Caco-2 (cell line): Measurements from ENCODE around the gene ADAMTS13. TPM values are rescaled to one million over a fixed set of nuclear protein-coding genes. Genes with fewer than 3 reads are reported as not detected.

Experiments
- BruUV-seq: library from RNA; stranded (reverse); fragments of 400-500 nt; replicated peaks from 2 replicates; lab custom pipeline; 2021; lab: Mats Ljungman, UMichigan
- CTCF ChIA-PET: fragments of 300-600 bp; sonication (Branson Sonifier 250); formaldehyde crosslinking; loops from one replicate; lab custom pipeline; 2022; ENCODE audit warnings: antibody characterized with exemption; lab: Charles Lee
- POLR2A ChIA-PET: fragments of 300-600 bp; sonication (Branson Sonifier 250); formaldehyde crosslinking; loops from one replicate; lab custom pipeline; 2022; ENCODE audit warnings: antibody characterized with exemption; lab: Charles Lee
- DNase-seq, 2 experiments: peaks; one replicate each; pipeline versions ENCODE4 v3.0.0 to v3.0.0-alpha.2; 2020 to 2022
- H3K27me3 ChIP-seq: replicated peaks from 2 replicates; pipeline ENCODE4 v1.6.0; 2011; ENCODE audit warnings: low read length; ENCODE audit not compliant: control insufficient read depth, insufficient read depth
- H3K36me3 ChIP-seq: 2 replicates; pipeline ENCODE4 v1.5.1; 2011; ENCODE audit warnings: low read length; ENCODE audit not compliant: control insufficient read depth, insufficient read depth
- H3K4me1 ChIP-seq: fragments of 250-450 bp; sonication (Bioruptor Pico); 2 replicates; pipeline ENCODE4 v1.5.1; 2020; ENCODE audit warnings: mild to moderate bottlenecking
- H3K4me3 ChIP-seq: 2 replicates; pipeline ENCODE4 v1.5.1; 2011; ENCODE audit warnings: low read depth, mild to moderate bottlenecking, control low read depth, low read length
- H3K9me3 ChIP-seq: fragments of 250-450 bp; sonication (Bioruptor Pico); 2 replicates; pipeline ENCODE4 v1.5.1; 2020; ENCODE audit warnings: mild to moderate bottlenecking, moderate library complexity
- H3K27ac Mint-ChIP-seq: one replicate; pipeline ENCODE4 v1.8.0; 2022; ENCODE audit warnings: mixed read lengths; ENCODE audit not compliant: unreplicated experiment
- H3K27me3 Mint-ChIP-seq: one replicate; pipeline ENCODE4 v1.8.0; 2022; ENCODE audit warnings: mixed read lengths; ENCODE audit not compliant: insufficient read depth, unreplicated experiment
- H3K36me3 Mint-ChIP-seq: one replicate; pipeline ENCODE4 v1.8.0; 2022; ENCODE audit warnings: mild to moderate bottlenecking, mixed read lengths; ENCODE audit not compliant: insufficient read depth, unreplicated experiment
- H3K4me1 Mint-ChIP-seq: one replicate; pipeline ENCODE4 v1.8.0; 2022; ENCODE audit warnings: low read depth, mixed read lengths; ENCODE audit not compliant: unreplicated experiment
- H3K4me3 Mint-ChIP-seq: one replicate; pipeline ENCODE4 v1.8.0; 2022; ENCODE audit warnings: mild to moderate bottlenecking, moderate library complexity, mixed read lengths; ENCODE audit not compliant: unreplicated experiment
- H3K9me3 Mint-ChIP-seq: one replicate; pipeline ENCODE4 v1.8.0; 2022; ENCODE audit warnings: mixed read lengths; ENCODE audit not compliant: unreplicated experiment
- intact Hi-C: fragments of 100-400 bp; cut with micrococcal nuclease; formaldehyde crosslinking; loops from one replicate; pipeline ENCODE4 v1.10.0; 2022; ENCODE audit not compliant: unreplicated experiment
- total RNA-seq: library from RNA; stranded (reverse); gene quantifications from 2 replicates; pipeline ENCODE4 v1.2.3, GENCODE V29; 2022
- TF ChIP-seq, protein P1 (sequence below), 2 experiments: fragments of 200-600 bp in 1 of 2; IDR thresholded peaks; 1 replicate in 1 of 2; 2 replicates in 1 of 2; pipeline versions ENCODE4 v1.5.1 to v1.8.0; 2011 to 2022; ENCODE audit warnings: antibody characterized with exemption in 1 of 2, control low read depth in 1 of 2, inconsistent platforms in 1 of 2, low read depth in 1 of 2, low read length in 1 of 2, mild to moderate bottlenecking in 1 of 2, moderate library complexity in 1 of 2; ENCODE audit not compliant: insufficient read depth in 1 of 2, severe bottlenecking in 1 of 2, unreplicated experiment in 1 of 2

Gene ADAMTS13
- total RNA-seq, 1 experiment from 2014 or later, result 6.2 TPM

DNA sequence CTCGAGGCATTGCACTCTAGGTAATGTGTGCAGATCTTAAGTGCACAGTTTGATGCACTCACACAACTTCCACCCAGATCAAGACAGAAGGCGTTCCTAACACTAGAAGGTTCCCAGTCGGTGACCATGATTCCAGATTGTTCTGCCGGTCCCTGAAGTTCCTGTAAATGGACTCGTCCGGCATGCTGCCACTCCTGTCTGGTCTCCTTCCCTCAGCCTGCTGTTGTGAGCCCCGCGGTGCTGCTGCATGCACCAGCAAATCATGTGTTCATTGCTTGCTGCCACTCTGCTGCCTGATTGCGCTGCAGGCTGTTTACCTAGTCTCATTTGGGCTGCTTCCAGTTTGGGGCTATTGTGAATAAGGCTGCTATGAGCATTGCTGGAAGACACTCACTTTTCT is 34.5 kb upstream of the ADAMTS13 start:
- TF ChIP-seq, protein P1, sequence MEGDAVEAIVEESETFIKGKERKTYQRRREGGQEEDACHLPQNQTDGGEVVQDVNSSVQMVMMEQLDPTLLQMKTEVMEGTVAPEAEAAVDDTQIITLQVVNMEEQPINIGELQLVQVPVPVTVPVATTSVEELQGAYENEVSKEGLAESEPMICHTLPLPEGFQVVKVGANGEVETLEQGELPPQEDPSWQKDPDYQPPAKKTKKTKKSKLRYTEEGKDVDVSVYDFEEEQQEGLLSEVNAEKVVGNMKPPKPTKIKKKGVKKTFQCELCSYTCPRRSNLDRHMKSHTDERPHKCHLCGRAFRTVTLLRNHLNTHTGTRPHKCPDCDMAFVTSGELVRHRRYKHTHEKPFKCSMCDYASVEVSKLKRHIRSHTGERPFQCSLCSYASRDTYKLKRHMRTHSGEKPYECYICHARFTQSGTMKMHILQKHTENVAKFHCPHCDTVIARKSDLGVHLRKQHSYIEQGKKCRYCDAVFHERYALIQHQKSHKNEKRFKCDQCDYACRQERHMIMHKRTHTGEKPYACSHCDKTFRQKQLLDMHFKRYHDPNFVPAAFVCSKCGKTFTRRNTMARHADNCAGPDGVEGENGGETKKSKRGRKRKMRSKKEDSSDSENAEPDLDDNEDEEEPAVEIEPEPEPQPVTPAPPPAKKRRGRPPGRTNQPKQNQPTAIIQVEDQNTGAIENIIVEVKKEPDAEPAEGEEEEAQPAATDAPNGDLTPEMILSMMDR (IDR thresholded peaks at IDR 0.05; ENCODE audit: insufficient read depth in 1 of 2, low read depth in 1 of 2, low read length in 1 of 2, severe bottlenecking in 1 of 2, unreplicated experiment in 1 of 2), result no peak
- Histone ChIP-seq H3K9me3 (no peaks in the 10 kb centered on the region), H3K4me3 (no peak overlapping the region), H3K36me3 (no peaks in the 10 kb centered on the region), H3K27me3 (no peaks in the 10 kb centered on the region), H3K4me1 (peaks cover 17% of the 10 kb centered on the region)
- BruUV-seq, result no TSS peak
- CTCF ChIA-PET, result no interaction called here
- no peaks in the 10 kb centered on the region for H3K36me3 Mint-ChIP-seq
- H3K4me3 Mint-ChIP-seq, result no peak overlapping the region
- no peaks in the 10 kb centered on the region for H3K27me3 Mint-ChIP-seq
- no peak for DNase-seq
- intact Hi-C loops, result no loop called here
- H3K4me1 Mint-ChIP-seq, result peaks cover 12% of the 10 kb centered on the region
- H3K9me3 Mint-ChIP-seq, result no peaks in the 10 kb centered on the region
- POLR2A ChIA-PET, result no interaction called here
- no peak overlapping the region for H3K27ac Mint-ChIP-seq

DNA sequence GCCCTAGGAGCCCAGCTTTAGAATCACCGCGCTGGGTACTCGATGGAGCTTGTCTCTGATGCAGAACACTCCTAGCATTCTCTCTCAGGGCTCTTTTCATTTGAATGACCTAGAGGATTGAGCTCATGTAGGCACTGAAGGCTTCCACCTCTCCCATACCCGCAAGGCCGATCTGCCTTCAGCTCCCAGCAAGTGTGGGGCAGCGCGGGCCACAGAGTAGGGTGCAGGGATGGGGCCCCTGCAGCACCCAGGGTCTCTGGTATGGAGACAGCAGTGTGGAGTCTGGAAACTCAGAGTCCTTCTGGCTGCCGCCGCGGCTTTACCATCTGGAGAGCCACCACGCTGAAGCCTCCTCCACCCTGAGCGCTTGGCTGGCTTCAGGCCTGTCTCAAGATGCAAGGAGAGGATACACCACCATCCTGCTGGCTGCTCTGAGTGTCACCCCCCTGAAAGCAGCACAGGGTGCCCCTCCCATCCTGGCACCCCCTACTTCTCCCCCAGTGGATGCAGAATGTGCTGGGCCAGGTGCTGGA is 33.1 kb upstream of the ADAMTS13 start:
- ChIA-PET CTCF (no interaction called here), POLR2A (interaction anchor here (0.6 kb wide), 1 partner anchor 13 kb away, joined by 4 read pairs; no protein-coding TSS in a partner anchor)
- peaks cover 17% of the 10 kb centered on the region for H3K4me1 ChIP-seq

DNA sequence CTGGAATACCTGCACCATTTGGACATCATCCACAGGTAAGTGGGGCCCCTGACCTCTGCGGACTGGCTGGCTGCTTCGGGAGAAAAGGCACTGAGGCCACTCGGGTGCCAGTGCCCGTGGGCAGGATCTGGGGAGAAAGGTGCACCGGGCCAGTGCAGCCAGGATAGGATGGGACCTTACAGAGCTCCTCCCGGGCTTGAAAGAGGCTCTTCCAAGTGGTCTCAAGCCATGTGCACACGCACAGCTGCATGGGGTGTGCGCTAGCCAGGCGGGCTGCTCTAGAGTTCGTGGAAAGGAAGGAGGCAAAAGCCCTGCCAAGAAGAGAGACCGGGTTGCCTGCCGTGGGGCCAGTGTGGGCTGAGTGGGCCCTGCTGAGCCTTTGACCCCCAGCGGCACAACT is 32.6 kb upstream of the ADAMTS13 start:
- Mint-ChIP-seq H3K9me3 (no peaks in the 10 kb centered on the region), H3K27ac (no peak overlapping the region), H3K4me3 (no peak overlapping the region), H3K4me1 (peaks cover 12% of the 10 kb centered on the region), H3K36me3 (no peaks in the 10 kb centered on the region), H3K27me3 (no peaks in the 10 kb centered on the region)
- intact Hi-C loops, result no loop called here
- H3K36me3 ChIP-seq, result no peaks in the 10 kb centered on the region
- no peaks in the 10 kb centered on the region for H3K27me3 ChIP-seq
- no peak overlapping the region for H3K4me3 ChIP-seq
- no peaks in the 10 kb centered on the region for H3K9me3 ChIP-seq
- DNase-seq, result no peak
- H3K4me1 ChIP-seq, result peaks cover 17% of the 10 kb centered on the region
- BruUV-seq, result no TSS peak
- POLR2A ChIA-PET, result no interaction called here
- CTCF ChIA-PET, result interaction anchor here (0.6 kb wide), 1 partner anchor 29 kb away, joined by 4 read pairs; no protein-coding TSS in a partner anchor
- TF ChIP-seq, protein P1 (IDR thresholded peaks at IDR 0.05; ENCODE audit: insufficient read depth in 1 of 2, low read depth in 1 of 2, low read length in 1 of 2, severe bottlenecking in 1 of 2, unreplicated experiment in 1 of 2), result no peak

More for the DNA sequence above, 33.1 kb upstream of the ADAMTS13 start:
- H3K27me3 ChIP-seq, result no peaks in the 10 kb centered on the region
- BruUV-seq, result no TSS peak
- no peaks in the 10 kb centered on the region for H3K36me3 ChIP-seq
- no peak for DNase-seq
- H3K4me3 Mint-ChIP-seq, result no peak overlapping the region
- H3K9me3 Mint-ChIP-seq, result no peaks in the 10 kb centered on the region
- H3K4me3 ChIP-seq, result no peak overlapping the region
- no peaks in the 10 kb centered on the region for H3K9me3 ChIP-seq
- TF ChIP-seq, protein P1 (IDR thresholded peaks at IDR 0.05; ENCODE audit: insufficient read depth in 1 of 2, low read depth in 1 of 2, low read length in 1 of 2, severe bottlenecking in 1 of 2, unreplicated experiment in 1 of 2), result no peak
- H3K4me1 Mint-ChIP-seq, result peaks cover 12% of the 10 kb centered on the region
- no peaks in the 10 kb centered on the region for H3K36me3 Mint-ChIP-seq
- H3K27me3 Mint-ChIP-seq, result no peaks in the 10 kb centered on the region
- H3K27ac Mint-ChIP-seq, result no peak overlapping the region
- intact Hi-C loops, result no loop called here
